GM12892 (cell line): ENCODE data around the gene MAP3K21.

ENCODE experiments used
- POLR2A ChIP-seq: IDR thresholded peaks from 2 replicates; pipeline ENCODE4 v1.6.1; 2011; ENCODE audit warnings: low read depth, low read length, control low read depth
- TAF1 ChIP-seq: IDR thresholded peaks from 2 replicates; pipeline ENCODE4 v1.6.1; 2011; ENCODE audit warnings: low read depth, mild to moderate bottlenecking, control low read depth, low read length, borderline replicate concordance

- TF ChIP-seq POLR2A (no peak), TAF1 (no peak)
Measured at GRCh38 chr1:233427907-233428306, 100.4 kb downstream of the MAP3K21 start.
